Measurements from ENCODE around the gene BCHE.
A peak's percentile ranks its signal among the peaks of the same experiment; 100 is the strongest.

BCHE gene

GRCh38 chr3:165725296-165725695, 111.9 kb downstream of the BCHE start:
- no peaks in the 10 kb centered on the region for H3K4me1 ChIP-seq (ENCODE audit: low read length)
- no peak overlapping the region for H3K4me2 ChIP-seq (ENCODE audit: low read length)
- H3K79me2 ChIP-seq (ENCODE audit: low read length), result no peaks in the 10 kb centered on the region
- no peaks in the 10 kb centered on the region for H3K9me3 ChIP-seq (ENCODE audit: insufficient read depth, low read length)
- H3K4me3 ChIP-seq (ENCODE audit: low read length), result no peak overlapping the region
- TF ChIP-seq EZH2phosphoT487 (IDR thresholded peaks at IDR 0.05; ENCODE audit: low read depth) (no peak), CTCF (IDR thresholded peaks at IDR 0.05; ENCODE audit: low read depth, low read length) (no peak)
- H2AFZ ChIP-seq (ENCODE audit: low read depth, low read length), result peak overlapping the region; percentile 48; the same call in 1 of the 2 replicates
- H4K20me1 ChIP-seq (ENCODE audit: insufficient read depth, low read length), result no peaks in the 10 kb centered on the region
- H3K27me3 ChIP-seq (ENCODE audit: low read depth, low read length), result no peaks in the 10 kb centered on the region
- no peak overlapping the region for H3K9ac ChIP-seq (ENCODE audit: low read length)
- no peaks in the 10 kb centered on the region for H3K36me3 ChIP-seq (replicated peaks; ENCODE audit: low read depth, low read length)
- H3K27ac ChIP-seq (ENCODE audit: low read length), result no peak overlapping the region

All from OCI-LY3 (cell line).